ENCODE data around the gene RANBP3L. TPM values are rescaled to one million over a fixed set of nuclear protein-coding genes. Genes with fewer than 3 reads are reported as not detected.
A peak's percentile ranks its signal among the peaks of the same experiment; 100 is the strongest.
"Not testable (repeated sequence)": the region's sequence is repeated elsewhere in the genome, so short reads cannot be mapped to it uniquely, and the experiment has no call there.

Gene RANBP3L, protein sequence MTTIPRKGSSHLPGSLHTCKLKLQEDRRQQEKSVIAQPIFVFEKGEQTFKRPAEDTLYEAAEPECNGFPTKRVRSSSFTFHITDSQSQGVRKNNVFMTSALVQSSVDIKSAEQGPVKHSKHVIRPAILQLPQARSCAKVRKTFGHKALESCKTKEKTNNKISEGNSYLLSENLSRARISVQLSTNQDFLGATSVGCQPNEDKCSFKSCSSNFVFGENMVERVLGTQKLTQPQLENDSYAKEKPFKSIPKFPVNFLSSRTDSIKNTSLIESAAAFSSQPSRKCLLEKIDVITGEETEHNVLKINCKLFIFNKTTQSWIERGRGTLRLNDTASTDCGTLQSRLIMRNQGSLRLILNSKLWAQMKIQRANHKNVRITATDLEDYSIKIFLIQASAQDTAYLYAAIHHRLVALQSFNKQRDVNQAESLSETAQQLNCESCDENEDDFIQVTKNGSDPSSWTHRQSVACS
- total RNA-seq (10 to 100 TPM in 1 of 5 donors, 1 to 10 TPM in 2, not detected in 2; 2.3 to 17.0 (median 2.9) TPM), polyA plus RNA-seq (1 to 10 TPM in 1 of 3 donors, under 1 TPM in 2; 0.20 to 1.4 (median 0.93) TPM)
- long read RNA-seq, donor 1: 0 reads
- long read RNA-seq, donor 2: 0 reads
- long read RNA-seq, donor 3: 0 reads
- long read RNA-seq, donor 4: 0 reads
- long read RNA-seq, donor 5: 0 reads
- long read RNA-seq, donor 6: 0 reads
- long read RNA-seq, donor 7: 0 reads
- long read RNA-seq, donor 8: 0 reads
- long read RNA-seq, donor 9: 0 reads
- long read RNA-seq, donor 10: 0 reads

DNA sequence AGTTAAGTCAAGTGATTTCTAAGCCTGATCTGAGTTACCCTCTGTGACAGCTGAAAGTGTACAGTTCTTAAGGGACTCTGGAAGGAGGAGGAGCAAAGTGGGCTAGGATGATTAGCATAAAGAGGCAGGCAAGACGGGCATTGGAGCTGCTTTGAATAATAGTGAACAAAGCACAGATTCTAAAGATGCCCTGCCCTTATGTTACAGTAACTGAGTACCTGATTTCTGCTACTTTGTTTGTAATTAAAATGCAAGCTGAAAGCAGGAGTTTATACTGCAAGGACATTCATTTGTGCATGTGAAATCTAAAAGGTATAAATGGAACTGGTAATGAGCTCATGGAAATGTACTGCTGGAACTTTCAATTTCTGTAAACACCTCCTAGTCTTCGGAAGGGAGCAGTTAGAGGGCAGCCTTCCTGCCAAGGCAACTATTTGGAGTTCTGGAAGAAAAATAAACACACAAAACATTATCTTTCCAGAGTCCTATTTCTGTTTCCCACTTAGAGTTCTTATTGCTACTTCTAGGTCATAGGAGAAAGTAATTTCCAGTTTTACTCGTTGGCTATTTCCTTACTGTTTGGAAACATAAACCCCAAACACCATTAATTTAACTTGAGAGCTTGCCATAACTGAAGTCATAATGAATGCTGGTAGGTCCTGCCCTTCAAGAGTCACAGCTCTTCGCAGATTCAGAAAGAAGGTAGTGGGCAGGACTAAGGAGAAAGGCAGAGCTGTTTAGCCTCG lies at the start of gene RANBP3L:
Gene RANBP3L, minus strand, starts transcription at position 45 of the 746 bp plus-strand sequence. CDS start 486 bp downstream, outside the sequence.
- H3K36me3 ChIP-seq: no peaks in the 10 kb centered on the region
- no peaks in the 10 kb centered on the region for H3K9me3 ChIP-seq
- 3 to 15% (median 9%) methylated on average over 5 of the region's 5 CpGs for WGBS, 5 donors
- H3K4me1 ChIP-seq: peaks cover 7 to 55% (median 22%) of the 10 kb centered on the region in 4 donors
- peak; percentile 46 to 71 for DNase-seq
- intact Hi-C loops (cut with DNase I; ENCODE audit: low total_unique reads): loop anchor here (5.0 kb wide), 1 partner anchor 35 kb away; no protein-coding TSS in a partner anchor
- H3K27ac ChIP-seq: peak within 1 kb of the TSS; percentile 73 to 88 (median 80)
- no peaks in the 10 kb centered on the region for H3K27me3 ChIP-seq
- peak within 1 kb of the TSS; percentile 18 to 32 (median 27) for H3K4me3 ChIP-seq
- TF ChIP-seq POLR2A (IDR thresholded peaks at IDR 0.05) (no peak), POLR2AphosphoS5 (IDR thresholded peaks at IDR 0.05) (peak; percentile 2 to 44 (median 27))

DNA sequence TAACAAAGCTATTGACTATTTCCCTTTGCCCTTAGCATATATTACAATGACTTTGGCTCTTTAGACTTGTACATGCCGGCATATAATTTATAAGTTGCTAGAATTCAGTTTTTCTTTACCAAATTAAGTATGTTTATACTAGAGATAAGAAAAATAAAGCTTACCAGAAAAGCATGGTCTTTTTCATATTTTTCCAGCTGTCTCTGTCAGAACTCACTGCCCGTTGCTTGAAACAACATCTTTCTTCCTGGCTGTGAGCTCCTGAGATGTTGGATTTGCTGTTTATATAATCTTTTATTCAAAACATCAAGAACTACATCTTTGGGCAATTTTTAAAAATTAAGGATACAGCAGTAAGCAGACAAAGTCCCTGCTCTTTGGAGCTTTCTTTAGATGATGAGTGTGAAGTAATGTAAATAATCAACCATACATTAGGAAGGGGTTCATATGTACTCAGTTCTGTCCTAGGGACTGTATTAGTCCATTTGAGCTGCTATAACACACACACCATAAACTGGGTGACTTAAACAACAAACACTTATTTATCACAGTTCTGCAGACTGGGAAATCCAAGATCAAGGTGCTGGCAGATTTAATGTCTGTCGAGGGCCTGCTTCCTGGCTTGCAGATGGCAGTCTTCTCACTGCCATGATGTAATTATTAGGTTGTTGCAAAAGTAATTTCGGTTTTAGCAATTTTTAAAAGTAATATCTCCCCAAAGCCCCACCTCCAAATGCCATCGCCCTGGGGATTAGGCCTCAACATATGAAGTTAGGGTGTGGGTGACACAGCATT lies 45.4 kb upstream of the RANBP3L start:
- intact Hi-C loops (cut with DNase I; ENCODE audit: low total_unique reads): no loop called here
- TF ChIP-seq, protein P1, sequence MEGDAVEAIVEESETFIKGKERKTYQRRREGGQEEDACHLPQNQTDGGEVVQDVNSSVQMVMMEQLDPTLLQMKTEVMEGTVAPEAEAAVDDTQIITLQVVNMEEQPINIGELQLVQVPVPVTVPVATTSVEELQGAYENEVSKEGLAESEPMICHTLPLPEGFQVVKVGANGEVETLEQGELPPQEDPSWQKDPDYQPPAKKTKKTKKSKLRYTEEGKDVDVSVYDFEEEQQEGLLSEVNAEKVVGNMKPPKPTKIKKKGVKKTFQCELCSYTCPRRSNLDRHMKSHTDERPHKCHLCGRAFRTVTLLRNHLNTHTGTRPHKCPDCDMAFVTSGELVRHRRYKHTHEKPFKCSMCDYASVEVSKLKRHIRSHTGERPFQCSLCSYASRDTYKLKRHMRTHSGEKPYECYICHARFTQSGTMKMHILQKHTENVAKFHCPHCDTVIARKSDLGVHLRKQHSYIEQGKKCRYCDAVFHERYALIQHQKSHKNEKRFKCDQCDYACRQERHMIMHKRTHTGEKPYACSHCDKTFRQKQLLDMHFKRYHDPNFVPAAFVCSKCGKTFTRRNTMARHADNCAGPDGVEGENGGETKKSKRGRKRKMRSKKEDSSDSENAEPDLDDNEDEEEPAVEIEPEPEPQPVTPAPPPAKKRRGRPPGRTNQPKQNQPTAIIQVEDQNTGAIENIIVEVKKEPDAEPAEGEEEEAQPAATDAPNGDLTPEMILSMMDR (IDR thresholded peaks at IDR 0.05): no peak
- TF ChIP-seq EP300 (IDR thresholded peaks at IDR 0.05) (no peak), POLR2A (IDR thresholded peaks at IDR 0.05) (no peak), POLR2AphosphoS5 (IDR thresholded peaks at IDR 0.05) (no peak)
- H3K36me3 ChIP-seq: no peaks in the 10 kb centered on the region
- H3K4me3 ChIP-seq: no peak overlapping the region
- no peaks in the 10 kb centered on the region for H3K9me3 ChIP-seq
- WGBS, 5 donors: 62 to 79% (median 77%) methylated on average over 5 of the region's 5 CpGs
- no peaks in the 10 kb centered on the region for H3K4me1 ChIP-seq
- H3K27me3 ChIP-seq: no peaks in the 10 kb centered on the region
- no peak overlapping the region for H3K27ac ChIP-seq
- no peak for DNase-seq

DNA sequence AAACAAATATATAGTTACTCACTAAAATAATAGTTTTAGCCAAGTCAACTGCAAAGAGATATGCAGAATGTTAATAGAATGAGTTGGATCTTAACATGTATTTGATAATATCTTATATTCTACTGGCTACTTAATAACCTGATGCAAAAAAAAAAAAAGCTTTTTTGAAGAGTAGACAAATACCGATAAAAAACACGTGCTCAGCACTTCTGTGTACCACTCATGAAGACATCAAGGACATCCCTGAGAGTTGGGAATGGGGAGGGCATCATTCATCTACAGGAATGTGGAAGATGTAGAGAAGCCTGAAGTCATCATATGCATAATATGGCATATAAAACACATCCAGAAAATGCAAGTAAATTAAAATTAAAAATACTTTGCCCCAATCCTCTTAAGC lies 43.2 kb upstream of the RANBP3L start:
- no peaks in the 10 kb centered on the region for H3K36me3 ChIP-seq
- no peaks in the 10 kb centered on the region for H3K27me3 ChIP-seq
- WGBS, 5 donors: 81 to 89% (median 85%) methylated on average over 2 of the region's 2 CpGs
- no peaks in the 10 kb centered on the region for H3K4me1 ChIP-seq
- H3K27ac ChIP-seq: no peak overlapping the region
- intact Hi-C loops (cut with DNase I; ENCODE audit: low total_unique reads): no loop called here
- DNase-seq: no peak
- no peak for TF ChIP-seq POLR2AphosphoS5 (IDR thresholded peaks at IDR 0.05)
- TF ChIP-seq, protein P1 (IDR thresholded peaks at IDR 0.05): no peak
- TF ChIP-seq POLR2A (IDR thresholded peaks at IDR 0.05): no peak
- TF ChIP-seq EP300 (IDR thresholded peaks at IDR 0.05): no peak
- no peaks in the 10 kb centered on the region for H3K9me3 ChIP-seq
- H3K4me3 ChIP-seq: no peak overlapping the region

DNA sequence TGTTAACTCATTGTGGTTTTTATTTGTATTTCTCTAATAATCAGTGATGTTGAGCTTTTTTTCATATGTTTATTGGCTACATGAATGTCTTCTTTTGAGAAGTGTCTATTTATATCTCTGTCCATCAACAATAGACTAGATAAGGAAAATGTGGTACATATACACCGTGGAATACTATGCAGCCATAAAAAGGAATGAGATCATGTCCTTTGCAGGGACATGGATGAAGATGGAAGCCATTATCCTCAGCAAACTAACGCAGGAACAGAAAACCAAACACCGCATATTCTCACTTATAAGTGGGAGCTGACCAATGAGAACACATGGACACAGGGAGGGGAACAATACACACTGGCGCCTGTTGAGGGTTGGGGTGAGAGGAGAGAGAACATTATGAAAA lies 40.0 kb upstream of the RANBP3L start:
- H3K36me3 ChIP-seq; H3K27me3 ChIP-seq; intact Hi-C loops (cut with DNase I; ENCODE audit: low total_unique reads); H3K9me3 ChIP-seq; H3K27ac ChIP-seq; DNase-seq; H3K4me3 ChIP-seq; H3K4me1 ChIP-seq: not testable (repeated sequence)
- 74 to 95% (median 81%) methylated on average over 4 of the region's 4 CpGs for WGBS, 5 donors

Data from stomach (tissue), 19 donors.